GM19372 (cell line): Measurements from ENCODE around the gene TSPAN13.
"Not testable (repeated sequence)": the region's sequence is repeated elsewhere in the genome, so short reads cannot be mapped to it uniquely, and the experiment has no call there.

Source experiments
- ATAC-seq: cut with Tn5 transposase; IDR thresholded peaks from one replicate; pipeline ENCODE4 v1.9.1; 2021; ENCODE audit warnings: mild to moderate bottlenecking, low read depth, moderate library complexity; ENCODE audit not compliant: unreplicated experiment

TSPAN13 gene

GRCh38 chr7:16740623-16740953 is 13.0 kb upstream of the TSPAN13 start:
- no peak for ATAC-seq

- no peak for ATAC-seq
These were observed 12.6 kb upstream of the TSPAN13 start for GRCh38 chr7:16740996-16741395.

GRCh38 chr7:16741676-16742075 is 11.9 kb upstream of the TSPAN13 start:
- no peak for ATAC-seq

GRCh38 chr7:16742547-16742946 is 11.0 kb upstream of the TSPAN13 start:
- ATAC-seq: no peak

- ATAC-seq: no peak
These were observed 10.3 kb upstream of the TSPAN13 start for GRCh38 chr7:16743236-16743635.

- ATAC-seq: no peak
These were observed 8.9 kb upstream of the TSPAN13 start for GRCh38 chr7:16744518-16745250.

- ATAC-seq: no peak
These were observed 7.9 kb upstream of the TSPAN13 start for GRCh38 chr7:16745645-16746044.

GRCh38 chr7:16747102-16747501 is 6.5 kb upstream of the TSPAN13 start:
- ATAC-seq: no peak

GRCh38 chr7:16753932-16754855 is 639 bp downstream of the TSPAN13 start:
- peak; percentile 26 for ATAC-seq

- no peak for ATAC-seq
These were observed 1.3 kb downstream of the TSPAN13 start for GRCh38 chr7:16754856-16755317.

- ATAC-seq: no peak
These were observed 1.8 kb downstream of the TSPAN13 start for GRCh38 chr7:16755397-16755796.

- ATAC-seq: no peak
These were observed 4.5 kb downstream of the TSPAN13 start for GRCh38 chr7:16758036-16758435.

- no peak for ATAC-seq
These were observed 5.4 kb downstream of the TSPAN13 start for GRCh38 chr7:16758631-16759611.

- no peak for ATAC-seq
These were observed 6.3 kb downstream of the TSPAN13 start for GRCh38 chr7:16759840-16760239.

GRCh38 chr7:16762177-16762576 is 8.6 kb downstream of the TSPAN13 start:
- ATAC-seq: no peak

- ATAC-seq: no peak
These were observed 11.4 kb downstream of the TSPAN13 start for GRCh38 chr7:16764942-16765341.

GRCh38 chr7:16765436-16765859 is 11.9 kb downstream of the TSPAN13 start:
- no peak for ATAC-seq

GRCh38 chr7:16769994-16770393 is 16.4 kb downstream of the TSPAN13 start:
- not testable (repeated sequence) for ATAC-seq

GRCh38 chr7:16770657-16771329 is 17.2 kb downstream of the TSPAN13 start:
- ATAC-seq: no peak

GRCh38 chr7:16773326-16773725 is 19.8 kb downstream of the TSPAN13 start:
- ATAC-seq: no peak
